WTC11 (cell line): ENCODE measurements around the gene SEPSECS.

Experiments used
- CREB1 ChIP-seq: sonication (generic); formaldehyde crosslinking; IDR thresholded peaks from 2 replicates; pipeline ENCODE4 v1.8.0; 2023; ENCODE audit warnings: mild to moderate bottlenecking, missing genetic modification reagents
- FOXP1 ChIP-seq: sonication (generic); formaldehyde crosslinking; IDR thresholded peaks from 2 replicates; pipeline ENCODE4 v1.8.0; 2022; ENCODE audit warnings: missing genetic modification reagents, mild to moderate bottlenecking, moderate library complexity, borderline replicate concordance
- TF ChIP-seq, protein P1 (sequence below): sonication (generic); formaldehyde crosslinking; IDR thresholded peaks from 2 replicates; pipeline ENCODE4 v1.8.1; 2023; ENCODE audit warnings: mild to moderate bottlenecking, missing genetic modification reagents, moderate library complexity
- TF ChIP-seq, protein P2 (sequence below): fragments of 200-600 bp; IDR thresholded peaks from 2 replicates; pipeline ENCODE4 v1.8.0; 2022; ENCODE audit warnings: antibody characterized with exemption

DNA sequence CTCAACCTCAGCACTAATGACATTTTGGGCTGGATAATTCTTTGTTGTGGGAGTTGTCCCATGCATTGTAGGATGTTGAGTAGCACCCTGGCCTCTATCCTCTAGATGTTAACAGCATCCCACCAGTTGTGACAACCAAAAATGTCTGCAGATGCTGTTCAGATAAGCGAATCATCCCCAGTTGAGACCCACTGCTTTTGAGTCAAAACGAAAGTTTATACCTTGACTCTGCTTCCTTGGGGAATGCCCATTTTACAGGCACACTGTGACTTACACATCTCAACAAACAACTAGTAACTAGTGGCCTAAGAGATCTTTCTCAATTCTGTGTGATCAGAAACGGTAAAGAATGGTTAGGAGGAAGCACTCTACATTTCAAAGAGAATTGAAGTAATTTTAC is 37.0 kb downstream of the SEPSECS start:
- TF ChIP-seq, protein P1, sequence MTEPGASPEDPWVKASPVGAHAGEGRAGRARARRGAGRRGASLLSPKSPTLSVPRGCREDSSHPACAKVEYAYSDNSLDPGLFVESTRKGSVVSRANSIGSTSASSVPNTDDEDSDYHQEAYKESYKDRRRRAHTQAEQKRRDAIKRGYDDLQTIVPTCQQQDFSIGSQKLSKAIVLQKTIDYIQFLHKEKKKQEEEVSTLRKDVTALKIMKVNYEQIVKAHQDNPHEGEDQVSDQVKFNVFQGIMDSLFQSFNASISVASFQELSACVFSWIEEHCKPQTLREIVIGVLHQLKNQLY (CRISPR knock-in tag): no peak
- TF ChIP-seq FOXP1 (no peak), CREB1 (CRISPR knock-in tag) (no peak)
- TF ChIP-seq, protein P2, sequence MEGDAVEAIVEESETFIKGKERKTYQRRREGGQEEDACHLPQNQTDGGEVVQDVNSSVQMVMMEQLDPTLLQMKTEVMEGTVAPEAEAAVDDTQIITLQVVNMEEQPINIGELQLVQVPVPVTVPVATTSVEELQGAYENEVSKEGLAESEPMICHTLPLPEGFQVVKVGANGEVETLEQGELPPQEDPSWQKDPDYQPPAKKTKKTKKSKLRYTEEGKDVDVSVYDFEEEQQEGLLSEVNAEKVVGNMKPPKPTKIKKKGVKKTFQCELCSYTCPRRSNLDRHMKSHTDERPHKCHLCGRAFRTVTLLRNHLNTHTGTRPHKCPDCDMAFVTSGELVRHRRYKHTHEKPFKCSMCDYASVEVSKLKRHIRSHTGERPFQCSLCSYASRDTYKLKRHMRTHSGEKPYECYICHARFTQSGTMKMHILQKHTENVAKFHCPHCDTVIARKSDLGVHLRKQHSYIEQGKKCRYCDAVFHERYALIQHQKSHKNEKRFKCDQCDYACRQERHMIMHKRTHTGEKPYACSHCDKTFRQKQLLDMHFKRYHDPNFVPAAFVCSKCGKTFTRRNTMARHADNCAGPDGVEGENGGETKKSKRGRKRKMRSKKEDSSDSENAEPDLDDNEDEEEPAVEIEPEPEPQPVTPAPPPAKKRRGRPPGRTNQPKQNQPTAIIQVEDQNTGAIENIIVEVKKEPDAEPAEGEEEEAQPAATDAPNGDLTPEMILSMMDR: no peak
